Endothelial cell of umbilical vein (primary cell): ENCODE measurements around the gene PKN2. TPM values are rescaled to one million over a fixed set of nuclear protein-coding genes. Genes with fewer than 3 reads are reported as not detected.

Source experiments
- BruUV-seq: library from RNA; stranded (reverse); fragments of 400-500 nt; replicated peaks from 2 replicates; lab custom pipeline; 2021; lab: Mats Ljungman, UMichigan
- CTCF ChIA-PET: fragments of 300-600, 350-600 bp; sonication (Branson Sonifier 250); formaldehyde crosslinking; loops from one replicate; lab custom pipeline; 2021; ENCODE audit warnings: antibody characterized with exemption, inconsistent platforms; lab: Charles Lee
- POLR2A ChIA-PET: fragments of 300-600, 350-600 bp; sonication (Branson Sonifier 250); formaldehyde crosslinking; loops from one replicate; lab custom pipeline; 2021; ENCODE audit warnings: antibody characterized with exemption, inconsistent platforms; lab: Charles Lee
- DNase-seq: peaks from one replicate; pipeline ENCODE4 v3.0.0-alpha.2; 2011; ENCODE audit warnings: low read depth, low spot score
- FAIRE-seq: peaks from 2 replicates; lab custom pipeline; 2011; peaks lifted over from hg19 to GRCh38; lab: Jason Lieb, UNC
- H2AFZ ChIP-seq: 2 replicates; pipeline ENCODE4 v1.6.0; 2012; ENCODE audit warnings: low read depth, low read length, control low read depth, inconsistent platforms
- H3K27ac ChIP-seq: 2 replicates; pipeline ENCODE4 v1.5.1; 2011; ENCODE audit warnings: low read depth, mild to moderate bottlenecking, control low read depth, low read length, moderate library complexity; ENCODE audit not compliant: insufficient read depth
- H3K27me3 ChIP-seq, 2 experiments: 2 replicates each; pipeline versions ENCODE4 v1.6.0 to v1.6.1; 2011; ENCODE audit warnings: low read length in 2 of 2, mixed read lengths in 1 of 2; ENCODE audit not compliant: control insufficient read depth in 2 of 2, insufficient read depth in 2 of 2
- H3K36me3 ChIP-seq, 2 experiments: 2 replicates in 1 of 2; 3 replicates in 1 of 2; pipeline ENCODE4 v1.5.1; 2011; ENCODE audit warnings: low read length in 2 of 2, mild to moderate bottlenecking in 1 of 2, moderate library complexity in 1 of 2; ENCODE audit not compliant: control insufficient read depth in 2 of 2, insufficient read depth in 2 of 2; ENCODE audit errors: extremely low read depth in 1 of 2
- H3K4me1 ChIP-seq: 3 replicates; pipeline ENCODE4 v1.5.1; 2011; ENCODE audit warnings: mild to moderate bottlenecking, low read length; ENCODE audit not compliant: control insufficient read depth, insufficient read depth; ENCODE audit errors: extremely low read depth
- H3K4me2 ChIP-seq: 2 replicates; pipeline ENCODE4 v1.6.1; 2011; ENCODE audit warnings: low read length, control low read depth, mixed read lengths; ENCODE audit not compliant: insufficient read depth
- H3K4me3 ChIP-seq, 3 experiments: fragments of 200-600 bp in 1 of 3; sonication (generic), shearing (Covaris generic) in 1 of 3; replicated peaks in 1 of 3; 2 replicates each; pipeline ENCODE4 v1.5.1; 2011 to 2016; ENCODE audit warnings: control low read depth in 3 of 3, low read length in 3 of 3, mild to moderate bottlenecking in 2 of 3, inconsistent platforms in 1 of 3, low read depth in 1 of 3, moderate library complexity in 1 of 3; ENCODE audit not compliant: insufficient read depth in 1 of 3
- H3K79me2 ChIP-seq: 2 replicates; pipeline ENCODE4 v1.6.0; 2012; ENCODE audit warnings: low read length, inconsistent platforms; ENCODE audit not compliant: control insufficient read depth, insufficient read depth
- H3K9ac ChIP-seq: replicated peaks from 2 replicates; pipeline ENCODE3; 2011; ENCODE audit warnings: low read length, control low read depth; ENCODE audit not compliant: insufficient read depth; ENCODE audit errors: extremely low read depth
- H3K9me1 ChIP-seq: replicated peaks from 3 replicates; pipeline ENCODE4 v1.6.0; 2011; ENCODE audit warnings: mild to moderate bottlenecking, low read length; ENCODE audit not compliant: control insufficient read depth, insufficient read depth; ENCODE audit errors: extremely low read depth
- H3K9me3 ChIP-seq: replicated peaks from 2 replicates; pipeline ENCODE4 v1.5.1; 2012; ENCODE audit warnings: low read length, inconsistent platforms; ENCODE audit not compliant: control insufficient read depth, insufficient read depth
- H4K20me1 ChIP-seq: replicated peaks from 2 replicates; pipeline ENCODE3; 2011; ENCODE audit warnings: mild to moderate bottlenecking, low read length; ENCODE audit not compliant: control insufficient read depth, insufficient read depth; ENCODE audit errors: extremely low read depth
- EZH2 ChIP-seq: IDR thresholded peaks from 2 replicates; pipeline ENCODE4 v1.6.1; 2012; ENCODE audit warnings: borderline replicate concordance, low read depth, mild to moderate bottlenecking, moderate library complexity, low read length, inconsistent platforms; ENCODE audit not compliant: severe bottlenecking
- FOS ChIP-seq: IDR thresholded peaks from 2 replicates; pipeline ENCODE4 v1.6.1; 2011; ENCODE audit warnings: mild to moderate bottlenecking, low read length, moderate library complexity, borderline replicate concordance; ENCODE audit not compliant: insufficient read depth
- GATA2 ChIP-seq: IDR thresholded peaks from 2 replicates; pipeline ENCODE4 v1.7.0; 2011; ENCODE audit warnings: low read depth, mild to moderate bottlenecking, moderate library complexity, mixed read lengths, low read length; ENCODE audit not compliant: insufficient read length, insufficient read depth
- JUN ChIP-seq: IDR thresholded peaks from 2 replicates; pipeline ENCODE4 v1.6.1; 2011; ENCODE audit warnings: borderline replicate concordance, low read depth; ENCODE audit not compliant: insufficient read length, insufficient read depth
- MYC ChIP-seq: IDR thresholded peaks from one replicate; pipeline ENCODE4 v1.6.1; 2011; ENCODE audit warnings: mild to moderate bottlenecking, low read depth, low read length
- POLR2A ChIP-seq: IDR thresholded peaks from 2 replicates; pipeline ENCODE4 v1.6.1; 2012; ENCODE audit warnings: low read depth, mild to moderate bottlenecking, control low read depth, low read length
- POLR2AphosphoS5 ChIP-seq: IDR thresholded peaks from 2 replicates; pipeline ENCODE4 v1.6.1; 2012; ENCODE audit warnings: low read depth, mild to moderate bottlenecking, control low read depth, low read length, moderate library complexity; ENCODE audit not compliant: insufficient read depth
- dilution Hi-C: fragments of 300-500 bp; cut with MboI; formaldehyde crosslinking; loops from one replicate; pipeline ENCODE4 v1.15.0; 2019; ENCODE audit warnings: low sequenced_read_pairs; ENCODE audit not compliant: extremely low pct_ligation_motif_present
- intact Hi-C: fragments of 100-400 bp; cut with micrococcal nuclease; formaldehyde crosslinking; loops from one replicate; pipeline ENCODE4 v1.10.0; 2022
- polyA plus RNA-seq, 4 experiments: library from polyadenylated mRNA; depleted of rRNA in 3 of 4; stranded (reverse) in 3 of 4; unstranded in 1 of 4; fragments of >200 nt; gene quantifications; 2 replicates each; pipeline versions ENCODE4 v1.2.1 to v1.2.3, GENCODE V29; 2011 to 2012; ENCODE audit warnings: missing spikeins in 1 of 4
- small RNA-seq: library from RNA; depleted of rRNA; stranded (forward); fragments of <200 nt; gene quantifications from one replicate; pipeline ENCODE3, GENCODE V24; 2012; ENCODE audit warnings: low replicate concordance, low read depth; ENCODE audit not compliant: insufficient read depth, insufficient read length
- total RNA-seq: library from RNA; stranded (reverse); gene quantifications from 2 replicates; pipeline ENCODE4 v1.2.3, GENCODE V29; 2021
- TF ChIP-seq, protein P1 (sequence below): IDR thresholded peaks from 2 replicates; pipeline ENCODE4 v1.6.1; 2011; ENCODE audit not compliant: insufficient read depth, insufficient read length
- TF ChIP-seq, protein P2 (sequence below), 2 donors: IDR thresholded peaks; 1 replicate in 1 of 2; 2 replicates in 1 of 2; pipeline ENCODE4 v1.5.1; 2011; ENCODE audit warnings: low read length in 2 of 2, mild to moderate bottlenecking in 2 of 2, moderate library complexity in 2 of 2, control low read depth in 1 of 2, inconsistent platforms in 1 of 2, low read depth in 1 of 2; ENCODE audit not compliant: insufficient read depth in 1 of 2; ENCODE audit errors: extremely low read depth in 1 of 2

Gene PKN2
- total and polyA plus RNA-seq, 2 donors (not counting 3 experiments of a cell fraction or from before 2014, with no cell fraction given), result 11.5 to 47.3 TPM

DNA sequence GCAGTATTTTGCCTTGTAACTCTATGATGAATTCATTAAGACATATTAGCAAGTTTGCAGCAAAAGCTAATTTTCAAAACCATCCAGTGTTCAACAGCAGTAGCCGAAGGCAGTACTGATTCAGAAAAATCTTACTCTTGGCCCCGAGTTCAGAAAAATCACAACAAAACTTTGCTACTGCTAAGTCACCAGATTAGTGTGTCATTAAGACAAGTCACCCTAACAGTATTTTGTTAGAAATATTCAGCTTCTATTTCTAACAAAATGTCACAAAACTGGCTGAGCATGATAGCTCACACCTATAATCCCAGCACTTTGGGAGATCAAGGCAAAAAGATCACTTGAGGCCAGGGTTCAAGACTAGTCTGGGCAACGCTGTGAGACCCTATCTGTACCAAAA, 199.1 kb downstream of the PKN2 start:
- no peak overlapping the region for H3K4me2 ChIP-seq
- H3K4me1 ChIP-seq, result no peaks in the 10 kb centered on the region
- no peaks in the 10 kb centered on the region for H3K27me3 ChIP-seq
- dilution Hi-C loops (no loop called here), intact Hi-C loops (loop anchor here (10.0 kb wide), 1 partner anchor 1548 kb away; no protein-coding TSS in a partner anchor)
- FAIRE-seq (no peak), DNase-seq (no peak)
- H4K20me1 ChIP-seq, result no peaks in the 10 kb centered on the region
- no peak overlapping the region for H3K4me3 ChIP-seq
- peaks cover 12% of the 10 kb centered on the region for H3K79me2 ChIP-seq
- no TSS peak for BruUV-seq
- H3K36me3 ChIP-seq, result peaks cover 8 to 16% of the 10 kb centered on the region in 2 experiments
- no peak overlapping the region for H3K27ac ChIP-seq
- CTCF ChIA-PET, result interaction anchor here (0.9 to 2.2 kb wide), 2 partner anchors 227 kb away, joined by 3 to 4 read pairs; no protein-coding TSS in a partner anchor
- no peaks in the 10 kb centered on the region for H3K9me1 ChIP-seq
- POLR2A ChIA-PET, result no interaction called here
- no peak overlapping the region for H2AFZ ChIP-seq
- no peak for TF ChIP-seq POLR2A
- no peak for TF ChIP-seq POLR2AphosphoS5
- TF ChIP-seq, protein P1, sequence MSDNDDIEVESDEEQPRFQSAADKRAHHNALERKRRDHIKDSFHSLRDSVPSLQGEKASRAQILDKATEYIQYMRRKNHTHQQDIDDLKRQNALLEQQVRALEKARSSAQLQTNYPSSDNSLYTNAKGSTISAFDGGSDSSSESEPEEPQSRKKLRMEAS, result no peak
- TF ChIP-seq EZH2, result no peak
- TF ChIP-seq, protein P2, sequence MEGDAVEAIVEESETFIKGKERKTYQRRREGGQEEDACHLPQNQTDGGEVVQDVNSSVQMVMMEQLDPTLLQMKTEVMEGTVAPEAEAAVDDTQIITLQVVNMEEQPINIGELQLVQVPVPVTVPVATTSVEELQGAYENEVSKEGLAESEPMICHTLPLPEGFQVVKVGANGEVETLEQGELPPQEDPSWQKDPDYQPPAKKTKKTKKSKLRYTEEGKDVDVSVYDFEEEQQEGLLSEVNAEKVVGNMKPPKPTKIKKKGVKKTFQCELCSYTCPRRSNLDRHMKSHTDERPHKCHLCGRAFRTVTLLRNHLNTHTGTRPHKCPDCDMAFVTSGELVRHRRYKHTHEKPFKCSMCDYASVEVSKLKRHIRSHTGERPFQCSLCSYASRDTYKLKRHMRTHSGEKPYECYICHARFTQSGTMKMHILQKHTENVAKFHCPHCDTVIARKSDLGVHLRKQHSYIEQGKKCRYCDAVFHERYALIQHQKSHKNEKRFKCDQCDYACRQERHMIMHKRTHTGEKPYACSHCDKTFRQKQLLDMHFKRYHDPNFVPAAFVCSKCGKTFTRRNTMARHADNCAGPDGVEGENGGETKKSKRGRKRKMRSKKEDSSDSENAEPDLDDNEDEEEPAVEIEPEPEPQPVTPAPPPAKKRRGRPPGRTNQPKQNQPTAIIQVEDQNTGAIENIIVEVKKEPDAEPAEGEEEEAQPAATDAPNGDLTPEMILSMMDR (IDR thresholded peaks at IDR 0.05; ENCODE audit: extremely low read depth in 1 of 2, insufficient read depth in 1 of 2, low read depth in 1 of 2, low read length in 2 of 2), result no peak
- no peak for TF ChIP-seq FOS
- no peak for TF ChIP-seq GATA2
- TF ChIP-seq MYC, result no peak
- no peak for TF ChIP-seq JUN
- no peak overlapping the region for H3K9ac ChIP-seq
- H3K9me3 ChIP-seq, result no peaks in the 10 kb centered on the region

Small RNAs within 50 kb of the gene (small RNA-seq; reads per million reads assigned to genes)
- gene RNU6-125P, result not detected

Other genes starting within 250 kb of the PKN2 start
- 18.0 and 19.8 TPM in 2 replicates for gene GTF2B, start 207.3 kb downstream of the PKN2 start, total RNA-seq
- gene GTF2B, start 207.3 kb downstream of the PKN2 start, polyA plus RNA-seq, result 14.2 and 20.0 TPM in 2 replicates